Liver (tissue), 9 donors: ENCODE results near the gene CDKL5. TPM values are rescaled to one million over a fixed set of nuclear protein-coding genes. Genes with fewer than 3 reads are reported as not detected.

Experiments used
- DNase-seq: peaks from one replicate; pipeline ENCODE4 v3.0.0-alpha.2; 2017; ENCODE audit warnings: low spot score
- H3K27ac ChIP-seq, 2 donors: one replicate each; pipeline ENCODE4 v1.7.0; 2013; ENCODE audit warnings: inconsistent platforms in 2 of 2, low read length in 2 of 2, control low read depth in 1 of 2, low read depth in 1 of 2, mild to moderate bottlenecking in 1 of 2
- H3K27me3 ChIP-seq, 4 donors: one replicate each; pipeline versions ENCODE4 v1.6.1 to v1.7.0; 2013; ENCODE audit warnings: low read length in 3 of 4, inconsistent platforms in 1 of 4, mild to moderate bottlenecking in 1 of 4, moderate library complexity in 1 of 4; ENCODE audit not compliant: control insufficient read depth in 4 of 4, insufficient read depth in 4 of 4
- H3K36me3 ChIP-seq, 4 donors: one replicate each; pipeline versions ENCODE4 v1.6.1 to v1.7.0; 2013; ENCODE audit warnings: low read length in 3 of 4, mild to moderate bottlenecking in 3 of 4, low read depth in 1 of 4, moderate library complexity in 1 of 4; ENCODE audit not compliant: control insufficient read depth in 4 of 4, insufficient read depth in 3 of 4
- H3K4me1 ChIP-seq, 4 donors: one replicate each; pipeline versions ENCODE4 v1.6.1 to v1.7.0; 2013; ENCODE audit warnings: low read length in 3 of 4, mild to moderate bottlenecking in 3 of 4, moderate library complexity in 1 of 4; ENCODE audit not compliant: control insufficient read depth in 4 of 4, insufficient read depth in 4 of 4
- H3K4me3 ChIP-seq, 3 donors: one replicate each; pipeline versions ENCODE4 v1.6.1 to v1.7.0; 2013; ENCODE audit warnings: low read length in 3 of 3, control low read depth in 1 of 3, low read depth in 1 of 3, mild to moderate bottlenecking in 1 of 3
- H3K9ac ChIP-seq, 2 donors: one replicate each; pipeline ENCODE4 v1.7.0; 2013; ENCODE audit warnings: low read length in 2 of 2, mild to moderate bottlenecking in 2 of 2, moderate library complexity in 2 of 2, control low read depth in 1 of 2, low read depth in 1 of 2
- H3K9me3 ChIP-seq, 4 donors: one replicate each; pipeline versions ENCODE4 v1.6.1 to v1.7.0; 2013; ENCODE audit warnings: low read length in 3 of 4; ENCODE audit not compliant: control insufficient read depth in 4 of 4
- ATF3 ChIP-seq: IDR thresholded peaks from 2 replicates; pipeline ENCODE4 v1.6.1; 2016; ENCODE audit warnings: antibody characterized with exemption
- EGR1 ChIP-seq, 2 donors: IDR thresholded peaks; 2 replicates each; pipeline ENCODE4 v1.6.1; 2016 to 2018; ENCODE audit warnings: antibody characterized with exemption in 2 of 2, low read depth in 2 of 2
- FOXA1 ChIP-seq: IDR thresholded peaks from 2 replicates; pipeline ENCODE4 v1.6.1; 2016; ENCODE audit warnings: antibody characterized with exemption
- FOXA2 ChIP-seq: IDR thresholded peaks from 2 replicates; pipeline ENCODE4 v1.6.1; 2016; ENCODE audit warnings: antibody characterized with exemption
- GABPA ChIP-seq, 2 donors: IDR thresholded peaks in 1 of 2; conservative IDR thresholded peaks in 1 of 2; 2 replicates each; pipeline ENCODE4 v1.6.1; 2016; ENCODE audit warnings: antibody characterized with exemption in 2 of 2, mild to moderate bottlenecking in 1 of 2, moderate library complexity in 1 of 2
- HNF4A ChIP-seq, 2 donors: conservative IDR thresholded peaks; 2 replicates each; pipeline ENCODE4 v1.6.1; 2016; ENCODE audit warnings: antibody characterized with exemption in 2 of 2, mild to moderate bottlenecking in 2 of 2
- JUND ChIP-seq, 2 donors: IDR thresholded peaks; 2 replicates each; pipeline ENCODE4 v1.6.1; 2016; ENCODE audit warnings: antibody characterized with exemption in 2 of 2
- MAX ChIP-seq: IDR thresholded peaks from 2 replicates; pipeline ENCODE4 v1.6.1; 2016; ENCODE audit warnings: antibody characterized with exemption
- RAD21 ChIP-seq, 2 donors: IDR thresholded peaks; 2 replicates each; pipeline ENCODE4 v1.6.1; 2016; ENCODE audit warnings: antibody characterized with exemption in 2 of 2, mild to moderate bottlenecking in 2 of 2
- REST ChIP-seq: IDR thresholded peaks from 2 replicates; pipeline ENCODE4 v1.6.1; 2016; ENCODE audit warnings: antibody characterized with exemption, mild to moderate bottlenecking
- RXRA ChIP-seq, 2 donors: IDR thresholded peaks; 2 replicates each; pipeline ENCODE4 v1.6.1; 2017 to 2018; ENCODE audit warnings: antibody characterized with exemption in 2 of 2, mild to moderate bottlenecking in 1 of 2
- TAF1 ChIP-seq: conservative IDR thresholded peaks from 2 replicates; pipeline ENCODE4 v1.6.1; 2016; ENCODE audit warnings: antibody characterized with exemption, mild to moderate bottlenecking
- YY1 ChIP-seq: IDR thresholded peaks from 2 replicates; pipeline ENCODE4 v1.6.1; 2016; ENCODE audit warnings: antibody characterized with exemption, mild to moderate bottlenecking
- ZBTB33 ChIP-seq: IDR thresholded peaks from 2 replicates; pipeline ENCODE4 v1.6.1; 2016; ENCODE audit warnings: antibody characterized with exemption
- WGBS: extraction: QIAGEN DNeasy Blood & Tissue Kit; methylation state at CpG from one replicate; pipeline ENCODE4 v1.1.7; 2013; 5-methylcytosine and 5-hydroxymethylcytosine counted together
- polyA plus RNA-seq, 2 donors: library from polyadenylated mRNA; stranded (reverse) in 1 of 2; unstranded in 1 of 2; fragments of 200-250 nt in 1 of 2; fragments of >200 nt in 1 of 2; fragmentation: Nextera tagmentation in 1 of 2; extraction: Ambion mirVana in 1 of 2; gene quantifications; one replicate each; pipeline versions ENCODE4 v1.2.1 to v1.2.3, GENCODE V29; 2013 to 2015
- total RNA-seq, 2 donors: library from RNA; depleted of rRNA; stranded (reverse); fragments of >200 nt; gene quantifications; one replicate each; pipeline ENCODE4 v1.2.3, GENCODE V29; 2014
- donor health status: healthy.
- donor health status: healthy.
- donor health status: healthy.
- donor health status: healthy.
- donor health status: healthy.

CDKL5 gene
- total and polyA plus RNA-seq, 4 donors = 0.59 to 3.3 (median 2.0) TPM

- Histone ChIP-seq H3K9ac (no peak overlapping the region), H3K4me1 (no peaks in the 10 kb centered on the region), H3K4me3 (no peak overlapping the region), H3K36me3 (peaks cover 0 to 2% (median 0%) of the 10 kb centered on the region in 4 donors), H3K27me3 (no peaks in the 10 kb centered on the region), H3K27ac (no peak overlapping the region), H3K9me3 (no peaks in the 10 kb centered on the region)
- no peak for DNase-seq
- no peak for TF ChIP-seq TAF1
- WGBS = 90% methylated on average over 5 of the region's 5 CpGs
Measured at GRCh38 chrX:18617407-18617750, 192.0 kb downstream of the CDKL5 start.

GRCh38 chrX:18619288-18619687 is 193.9 kb downstream of the CDKL5 start:
- Histone ChIP-seq H3K36me3 (peaks cover 0 to 2% (median 0%) of the 10 kb centered on the region in 4 donors), H3K9me3 (no peaks in the 10 kb centered on the region), H3K9ac (no peak overlapping the region), H3K4me1 (no peaks in the 10 kb centered on the region), H3K27ac (no peak overlapping the region), H3K4me3 (no peak overlapping the region), H3K27me3 (no peaks in the 10 kb centered on the region)
- no peak for DNase-seq
- TF ChIP-seq RAD21 (IDR thresholded peaks at IDR 0.05) (no peak), HNF4A (conservative IDR thresholded peaks at IDR 0.05) (no peak), ZBTB33 (no peak), ATF3 (no peak), YY1 (no peak)
- 87% methylated on average over 2 of the region's 2 CpGs for WGBS

- Histone ChIP-seq H3K4me3 (no peak overlapping the region), H3K4me1 (no peaks in the 10 kb centered on the region), H3K27me3 (no peaks in the 10 kb centered on the region), H3K9ac (no peak overlapping the region), H3K27ac (no peak overlapping the region), H3K9me3 (no peaks in the 10 kb centered on the region), H3K36me3 (peaks cover 0 to 2% (median under 1%) of the 10 kb centered on the region in 4 donors)
- TF ChIP-seq RXRA (IDR thresholded peaks at IDR 0.05) (no peak), GABPA (IDR thresholded peaks at IDR 0.05 in 1 of 2, conservative IDR thresholded peaks at IDR 0.05 in 1 of 2) (no peak), YY1 (no peak), MAX (no peak), FOXA1 (no peak), REST (no peak), JUND (IDR thresholded peaks at IDR 0.05) (no peak), FOXA2 (no peak), EGR1 (IDR thresholded peaks at IDR 0.05; ENCODE audit: low read depth in 2 of 2) (no peak), HNF4A (conservative IDR thresholded peaks at IDR 0.05) (no peak), ZBTB33 (no peak)
- no peak for DNase-seq
- whole genome bisulfite sequencing = 88% methylated on average over 8 of the region's 8 CpGs
Measured at GRCh38 chrX:18620349-18620748, 194.9 kb downstream of the CDKL5 start.
